IgD-negative memory B cell (primary cell): ENCODE data around the gene ZMYM5. TPM values are rescaled to one million over a fixed set of nuclear protein-coding genes. Genes with fewer than 3 reads are reported as not detected.
A peak's percentile ranks its signal among the peaks of the same experiment; 100 is the strongest.
"Not testable (repeated sequence)": the region's sequence is repeated elsewhere in the genome, so short reads cannot be mapped to it uniquely, and the experiment has no call there.

Source experiments
- H3K27ac Mint-ChIP-seq, 3 donors: one replicate each; pipeline ENCODE4 v1.8.0; 2020 to 2022; ENCODE audit warnings: mild to moderate bottlenecking in 3 of 3, mixed read lengths in 3 of 3, moderate library complexity in 1 of 3
- H3K27me3 Mint-ChIP-seq: one replicate; pipeline ENCODE4 v1.8.0; 2021; ENCODE audit warnings: mixed read lengths
- H3K36me3 Mint-ChIP-seq: one replicate; pipeline ENCODE4 v1.8.0; 2020; ENCODE audit warnings: mild to moderate bottlenecking, mixed read lengths
- H3K4me1 Mint-ChIP-seq, 3 donors: one replicate each; pipeline ENCODE4 v1.8.0; 2020 to 2022; ENCODE audit warnings: mixed read lengths in 3 of 3, mild to moderate bottlenecking in 1 of 3
- H3K4me3 Mint-ChIP-seq, 4 donors: one replicate each; pipeline ENCODE4 v1.8.0; 2020 to 2022; ENCODE audit warnings: mild to moderate bottlenecking in 4 of 4, mixed read lengths in 4 of 4, moderate library complexity in 3 of 4
- H3K9me3 Mint-ChIP-seq, 3 donors: one replicate each; pipeline ENCODE4 v1.8.0; 2020 to 2021; ENCODE audit warnings: mixed read lengths in 3 of 3, mild to moderate bottlenecking in 1 of 3
- polyA plus RNA-seq: library from polyadenylated mRNA; unstranded; fragments of 300-500 nt; fragmentation: Illumina TruSeq; gene quantifications from one replicate; pipeline ENCODE4 v1.2.3, GENCODE V29; 2021

ZMYM5 gene
- polyA plus RNA-seq, 1 donor from 2014 or later = 31.7 TPM

GRCh38 chr13:19860884-19861655 lies 2.4 kb downstream of the ZMYM5 start:
- Mint-ChIP-seq H3K27ac (peak overlapping the region in 2 of 3 donors; percentile 82 to 88), H3K9me3 (no peaks in the 10 kb centered on the region), H3K27me3 (no peaks in the 10 kb centered on the region), H3K4me3 (peak overlapping the region; percentile 86 to 96 (median 92)), H3K36me3 (peaks cover 4% of the 10 kb centered on the region), H3K4me1 (peaks cover 24 to 25% (median 25%) of the 10 kb centered on the region in 3 donors)

- Mint-ChIP-seq H3K27ac (peak overlapping the region in 1 of 3 donors; percentile 42), H3K4me3 (peak overlapping the region in 1 of 4 donors; percentile 61), H3K4me1 (peaks cover 17 to 25% (median 23%) of the 10 kb centered on the region in 3 donors)
- H3K36me3 Mint-ChIP-seq, H3K9me3 Mint-ChIP-seq, H3K27me3 Mint-ChIP-seq: not testable (repeated sequence)
Observed at GRCh38 chr13:19857637-19858036, 5.8 kb downstream of the ZMYM5 start.

- Mint-ChIP-seq H3K4me3 (no peak overlapping the region), H3K9me3 (no peaks in the 10 kb centered on the region), H3K27ac (no peak overlapping the region)
Observed at GRCh38 chr13:19852766-19853165, 10.7 kb downstream of the ZMYM5 start.

GRCh38 chr13:19845758-19846157 lies 17.7 kb downstream of the ZMYM5 start:
- H3K9me3 Mint-ChIP-seq = no peaks in the 10 kb centered on the region
- peaks cover 5% of the 10 kb centered on the region for H3K36me3 Mint-ChIP-seq
- peak overlapping the region in 1 of 3 donors; percentile 46 for H3K27ac Mint-ChIP-seq
- H3K4me1 Mint-ChIP-seq = peaks cover 3 to 10% (median 6%) of the 10 kb centered on the region in 3 donors
- H3K4me3 Mint-ChIP-seq = no peak overlapping the region
- H3K27me3 Mint-ChIP-seq = no peaks in the 10 kb centered on the region

More at GRCh38 chr13:19852766-19853165, 10.7 kb downstream of the ZMYM5 start:
- Mint-ChIP-seq H3K36me3 (peaks cover 14% of the 10 kb centered on the region), H3K4me1 (peaks cover 9 to 15% (median 12%) of the 10 kb centered on the region in 3 donors), H3K27me3 (no peaks in the 10 kb centered on the region)

- no peak overlapping the region for H3K4me3 Mint-ChIP-seq
- no peaks in the 10 kb centered on the region for H3K9me3 Mint-ChIP-seq
- H3K36me3 Mint-ChIP-seq = peaks cover 4% of the 10 kb centered on the region
- no peaks in the 10 kb centered on the region for H3K27me3 Mint-ChIP-seq
- H3K4me1 Mint-ChIP-seq = peaks cover 0 to 8% (median 0%) of the 10 kb centered on the region in 3 donors
- H3K27ac Mint-ChIP-seq = peak overlapping the region in 1 of 3 donors; percentile 19
Observed at GRCh38 chr13:19838865-19839275, 24.6 kb downstream of the ZMYM5 start.

- Mint-ChIP-seq H3K36me3 (peaks cover 4% of the 10 kb centered on the region), H3K4me1 (peaks cover 0 to 8% (median 0%) of the 10 kb centered on the region in 3 donors), H3K4me3 (no peak overlapping the region), H3K9me3 (no peaks in the 10 kb centered on the region), H3K27ac (no peak overlapping the region), H3K27me3 (no peaks in the 10 kb centered on the region)
Observed at GRCh38 chr13:19836472-19836871, 27.0 kb downstream of the ZMYM5 start.

GRCh38 chr13:19834704-19835103 lies 28.7 kb downstream of the ZMYM5 start:
- Mint-ChIP-seq H3K27me3 (no peaks in the 10 kb centered on the region), H3K27ac (no peak overlapping the region), H3K4me3 (no peak overlapping the region), H3K4me1 (peaks cover 0 to 2% (median 0%) of the 10 kb centered on the region in 3 donors), H3K9me3 (no peaks in the 10 kb centered on the region), H3K36me3 (peaks cover 5% of the 10 kb centered on the region)

- H3K4me3 Mint-ChIP-seq = no peak overlapping the region
- no peaks in the 10 kb centered on the region for H3K27me3 Mint-ChIP-seq
- H3K4me1 Mint-ChIP-seq = peaks cover 0 to 1% (median 0%) of the 10 kb centered on the region in 3 donors
- peaks cover 12% of the 10 kb centered on the region for H3K36me3 Mint-ChIP-seq
- H3K27ac Mint-ChIP-seq = no peak overlapping the region
- no peaks in the 10 kb centered on the region for H3K9me3 Mint-ChIP-seq
Observed at GRCh38 chr13:19822673-19823072, 40.8 kb downstream of the ZMYM5 start.

- H3K9me3 Mint-ChIP-seq = no peaks in the 10 kb centered on the region
- H3K4me1 Mint-ChIP-seq = peaks cover 0 to 2% (median 0%) of the 10 kb centered on the region in 3 donors
- no peak overlapping the region for H3K27ac Mint-ChIP-seq
- no peak overlapping the region for H3K4me3 Mint-ChIP-seq
- H3K36me3 Mint-ChIP-seq = peaks cover 13% of the 10 kb centered on the region
- no peaks in the 10 kb centered on the region for H3K27me3 Mint-ChIP-seq
Observed at GRCh38 chr13:19818223-19818842, 45.1 kb downstream of the ZMYM5 start.

- Mint-ChIP-seq H3K4me3 (no peak overlapping the region), H3K27me3 (no peaks in the 10 kb centered on the region)
Observed at GRCh38 chr13:19817510-19818158, 45.8 kb downstream of the ZMYM5 start.

GRCh38 chr13:19817106-19817505 lies 46.3 kb downstream of the ZMYM5 start:
- peaks cover 9% of the 10 kb centered on the region for H3K36me3 Mint-ChIP-seq
- H3K4me3 Mint-ChIP-seq = no peak overlapping the region
- no peak overlapping the region for H3K27ac Mint-ChIP-seq
- no peaks in the 10 kb centered on the region for H3K27me3 Mint-ChIP-seq
- H3K4me1 Mint-ChIP-seq = peaks cover 0 to 2% (median 0%) of the 10 kb centered on the region in 3 donors
- H3K9me3 Mint-ChIP-seq = no peaks in the 10 kb centered on the region

More at GRCh38 chr13:19817510-19818158, 45.8 kb downstream of the ZMYM5 start:
- peaks cover 0 to 2% (median 0%) of the 10 kb centered on the region in 3 donors for H3K4me1 Mint-ChIP-seq
- H3K27ac Mint-ChIP-seq = no peak overlapping the region
- peaks cover 10% of the 10 kb centered on the region for H3K36me3 Mint-ChIP-seq
- no peaks in the 10 kb centered on the region for H3K9me3 Mint-ChIP-seq

- not testable (repeated sequence) for H3K27ac Mint-ChIP-seq, H3K4me3 Mint-ChIP-seq, H3K27me3 Mint-ChIP-seq, H3K4me1 Mint-ChIP-seq, H3K9me3 Mint-ChIP-seq, H3K36me3 Mint-ChIP-seq
Observed at GRCh38 chr13:19815842-19816241, 47.6 kb downstream of the ZMYM5 start.

GRCh38 chr13:19810996-19811881 lies 52.2 kb downstream of the ZMYM5 start:
- Mint-ChIP-seq H3K27ac (peak overlapping the region in 1 of 3 donors; percentile 47), H3K4me3 (no peak overlapping the region), H3K27me3 (no peaks in the 10 kb centered on the region), H3K9me3 (no peaks in the 10 kb centered on the region), H3K36me3 (no peaks in the 10 kb centered on the region), H3K4me1 (peaks cover 0 to 2% (median 0%) of the 10 kb centered on the region in 3 donors)

GRCh38 chr13:19810151-19810550 lies 53.3 kb downstream of the ZMYM5 start:
- H3K4me1 Mint-ChIP-seq = peaks cover 0 to 2% (median 0%) of the 10 kb centered on the region in 3 donors
- H3K9me3 Mint-ChIP-seq = no peaks in the 10 kb centered on the region
- H3K27ac Mint-ChIP-seq = no peak overlapping the region
- no peaks in the 10 kb centered on the region for H3K36me3 Mint-ChIP-seq
- no peaks in the 10 kb centered on the region for H3K27me3 Mint-ChIP-seq
- H3K4me3 Mint-ChIP-seq = no peak overlapping the region
